ENCODE data around the gene PLCL2. TPM values are rescaled to one million over a fixed set of nuclear protein-coding genes. Genes with fewer than 3 reads are reported as not detected.

Gene PLCL2
- total and polyA plus RNA-seq, 11 donors: 10.4 to 80.9 (median 53.0) TPM

- Histone ChIP-seq H3K27me3 (no peaks in the 10 kb centered on the region), H3K9me3 (no peaks in the 10 kb centered on the region), H3K27ac (peak overlapping the region in 11 of 12 donors; percentile 9 to 74 (median 52)), H3K36me3 (no peaks in the 10 kb centered on the region), H3K4me1 (peaks cover 0 to 79% (median 35%) of the 10 kb centered on the region in 12 donors), H3K4me3 (no peak overlapping the region)
- ATAC-seq: peak; percentile 68 to 93 (median 87)
- DNase-seq: peak in 2 of 5 donors; percentile 38 to 42
- intact Hi-C loops (cut with DNase I): no loop called here
- WGBS, 4 donors: 10 to 24% (median 20%) methylated on average over 5 of the region's 5 CpGs
- no peak for TF ChIP-seq POLR2A (IDR thresholded peaks at IDR 0.05)
- no peak for TF ChIP-seq CTCF (IDR thresholded peaks at IDR 0.05)
Measured at GRCh38 chr3:16916840-16917239, 32.1 kb downstream of the PLCL2 start.

DNA sequence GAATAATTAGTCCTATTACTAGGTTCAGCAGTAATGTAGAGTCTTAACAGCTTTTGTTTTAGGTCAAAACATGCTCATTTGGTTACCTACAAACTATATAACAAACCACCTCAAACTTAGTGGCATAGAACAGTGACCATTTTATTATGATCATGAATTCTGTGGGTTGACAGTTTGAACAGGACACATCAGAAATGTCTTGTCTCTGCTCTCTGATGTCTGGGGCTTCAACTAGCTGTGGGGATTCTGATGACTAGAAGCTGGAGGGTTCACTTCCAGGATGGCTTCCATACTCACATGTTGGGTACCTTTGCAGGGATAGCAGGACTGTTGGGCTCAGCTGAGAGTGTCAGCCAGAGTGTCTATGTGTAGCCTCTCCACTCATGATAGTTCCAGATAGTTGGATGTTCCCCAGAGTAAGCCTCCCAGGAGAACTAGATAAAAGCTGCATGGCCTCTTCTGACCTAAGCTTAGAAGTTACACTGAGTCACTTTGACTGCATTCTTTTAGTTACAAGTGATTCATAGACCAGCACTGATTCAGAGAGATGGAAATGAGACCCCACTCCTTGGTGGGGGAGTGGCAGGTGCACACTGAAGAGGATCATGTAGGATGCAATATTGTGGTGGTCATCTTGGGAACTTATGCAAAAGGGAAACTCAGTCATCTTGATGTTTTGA is 32.6 kb downstream of the PLCL2 start:
- H3K27ac ChIP-seq: peak overlapping the region in 10 of 12 donors; percentile 9 to 74 (median 52)
- peak in 3 of 4 donors; percentile 61 to 71 (median 71) for ATAC-seq
- peaks cover 0 to 80% (median 40%) of the 10 kb centered on the region in 12 donors for H3K4me1 ChIP-seq
- intact Hi-C loops (cut with DNase I): no loop called here
- H3K27me3 ChIP-seq: no peaks in the 10 kb centered on the region
- no peak for DNase-seq
- no peaks in the 10 kb centered on the region for H3K36me3 ChIP-seq
- no peak overlapping the region for H3K4me3 ChIP-seq
- no peaks in the 10 kb centered on the region for H3K9me3 ChIP-seq
- TF ChIP-seq CTCF (IDR thresholded peaks at IDR 0.05): no peak
- no peak for TF ChIP-seq POLR2A (IDR thresholded peaks at IDR 0.05)

DNA sequence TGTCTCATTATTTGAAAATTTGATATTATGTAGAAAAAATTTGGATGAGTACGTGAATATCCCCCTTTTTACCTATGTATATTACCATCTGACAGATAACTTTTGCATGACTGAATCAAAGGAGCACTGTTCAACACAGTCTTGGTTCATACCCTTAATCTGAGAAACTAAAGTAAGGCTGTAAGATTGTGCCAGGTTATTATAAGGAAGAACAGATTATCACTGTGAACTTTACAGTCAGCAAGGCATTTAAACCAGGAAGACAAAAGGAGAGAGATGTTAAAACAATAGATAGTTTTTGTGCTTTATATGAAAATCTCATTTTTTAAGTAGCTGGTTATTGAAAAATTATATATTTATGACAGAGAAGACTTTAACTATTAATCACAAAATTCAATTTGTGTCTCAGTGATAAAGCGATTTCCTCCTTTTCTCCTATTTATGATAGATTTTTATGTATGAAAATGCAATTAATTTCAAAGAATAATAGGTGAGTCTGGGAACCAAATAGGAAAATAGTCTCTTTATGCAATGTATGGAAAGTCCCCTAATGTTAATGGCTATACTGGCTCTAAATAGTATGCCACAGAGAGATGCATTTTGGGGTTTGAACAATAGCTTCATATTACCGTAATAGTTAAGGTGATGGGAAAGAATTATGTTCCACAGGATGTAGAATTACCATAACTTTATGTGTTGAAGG is 33.4 kb downstream of the PLCL2 start:
- no peak for ATAC-seq
- Histone ChIP-seq H3K4me3 (no peak overlapping the region), H3K27me3 (no peaks in the 10 kb centered on the region), H3K27ac (peak overlapping the region in 6 of 12 donors; percentile 10 to 74 (median 48)), H3K4me1 (peaks cover 0 to 72% (median 36%) of the 10 kb centered on the region in 12 donors), H3K36me3 (no peaks in the 10 kb centered on the region), H3K9me3 (no peaks in the 10 kb centered on the region)
- TF ChIP-seq CTCF (IDR thresholded peaks at IDR 0.05): no peak
- no peak for TF ChIP-seq POLR2A (IDR thresholded peaks at IDR 0.05)
- intact Hi-C loops (cut with DNase I): no loop called here
- 80 to 88% (median 80%) methylated on average over 3 of the region's 3 CpGs for WGBS, 4 donors
- DNase-seq: no peak

GRCh38 chr3:16918683-16919025 is 33.9 kb downstream of the PLCL2 start:
- no peaks in the 10 kb centered on the region for H3K36me3 ChIP-seq
- TF ChIP-seq POLR2A (IDR thresholded peaks at IDR 0.05): no peak
- H3K4me3 ChIP-seq: no peak overlapping the region
- DNase-seq (no peak), ATAC-seq (no peak)
- H3K27ac ChIP-seq: no peak overlapping the region
- intact Hi-C loops (cut with DNase I): no loop called here
- H3K9me3 ChIP-seq: peaks cover 0 to 4% (median 0%) of the 10 kb centered on the region in 12 donors
- peaks cover 0 to 70% (median 36%) of the 10 kb centered on the region in 12 donors for H3K4me1 ChIP-seq
- no peaks in the 10 kb centered on the region for H3K27me3 ChIP-seq
